Epithelial cell of esophagus (primary cell): ENCODE data around the gene DPP6.

Source experiments
- DNase-seq: peaks from one replicate; pipeline ENCODE4 v3.0.0; 2010; ENCODE audit warnings: low read depth
- H3K4me3 ChIP-seq: 2 replicates; pipeline ENCODE4 v1.5.1; 2011; ENCODE audit warnings: mild to moderate bottlenecking, low read length, control low read depth
- CTCF ChIP-seq: IDR thresholded peaks from 2 replicates; pipeline ENCODE4 v1.5.1; 2011; ENCODE audit warnings: low read depth, mild to moderate bottlenecking, low read length, control low read depth, inconsistent platforms; ENCODE audit not compliant: insufficient read depth; ENCODE audit errors: missing control alignments

The DPP6 gene

GRCh38 chr7:154776350-154776749, 724.2 kb downstream of the DPP6 start:
- no peak overlapping the region for H3K4me3 ChIP-seq
- TF ChIP-seq CTCF, result no peak
- DNase-seq, result no peak

- peak; percentile 14 for DNase-seq
- TF ChIP-seq CTCF, result no peak
- no peak overlapping the region for H3K4me3 ChIP-seq
Measured at GRCh38 chr7:154777023-154777422, 724.8 kb downstream of the DPP6 start.

- DNase-seq, result no peak
- no peak overlapping the region for H3K4me3 ChIP-seq
- no peak for TF ChIP-seq CTCF
Measured at GRCh38 chr7:154777489-154777888, 725.3 kb downstream of the DPP6 start.

GRCh38 chr7:154777908-154778307, 725.7 kb downstream of the DPP6 start:
- no peak for TF ChIP-seq CTCF
- DNase-seq, result no peak
- H3K4me3 ChIP-seq, result no peak overlapping the region

- DNase-seq, result no peak
- no peak for TF ChIP-seq CTCF
- H3K4me3 ChIP-seq, result no peak overlapping the region
Measured at GRCh38 chr7:154781369-154782303, 729.4 kb downstream of the DPP6 start.

- no peak overlapping the region for H3K4me3 ChIP-seq
- no peak for DNase-seq
- TF ChIP-seq CTCF, result no peak
Measured at GRCh38 chr7:154783281-154783909, 731.2 kb downstream of the DPP6 start.
